Fibroblast of upper back skin (primary cell): ENCODE measurements around the gene SERGEF.

Experiments
- DNase-seq: peaks from one replicate; pipeline ENCODE4 v3.0.0-alpha.2; 2013

The SERGEF gene

GRCh38 chr11:17852246-17852645 is 160.6 kb downstream of the SERGEF start:
- DNase-seq, result peak; percentile 12

- DNase-seq, result no peak
Measured at GRCh38 chr11:17851697-17852096, 161.2 kb downstream of the SERGEF start.

GRCh38 chr11:17850336-17850735 is 162.5 kb downstream of the SERGEF start:
- DNase-seq, result no peak

- DNase-seq, result no peak
Measured at GRCh38 chr11:17848715-17849114, 164.1 kb downstream of the SERGEF start.

- peak; percentile 15 for DNase-seq
Measured at GRCh38 chr11:17846852-17847453, 165.9 kb downstream of the SERGEF start.

- DNase-seq, result peak; percentile 77
Measured at GRCh38 chr11:17845431-17845881, 167.4 kb downstream of the SERGEF start.

- no peak for DNase-seq
Measured at GRCh38 chr11:17840101-17840548, 172.7 kb downstream of the SERGEF start.

- no peak for DNase-seq
Measured at GRCh38 chr11:17839450-17839849, 173.4 kb downstream of the SERGEF start.

GRCh38 chr11:17838102-17838501 is 174.7 kb downstream of the SERGEF start:
- no peak for DNase-seq

GRCh38 chr11:17831883-17832282 is 181.0 kb downstream of the SERGEF start:
- DNase-seq, result no peak

- no peak for DNase-seq
Measured at GRCh38 chr11:17831228-17831627, 181.6 kb downstream of the SERGEF start.

GRCh38 chr11:17828311-17828751 is 184.5 kb downstream of the SERGEF start:
- peak; percentile 78 for DNase-seq

GRCh38 chr11:17827006-17827405 is 185.8 kb downstream of the SERGEF start:
- DNase-seq, result no peak

- no peak for DNase-seq
Measured at GRCh38 chr11:17822401-17822781, 190.5 kb downstream of the SERGEF start.

GRCh38 chr11:17821648-17822400 is 191.0 kb downstream of the SERGEF start:
- peak; percentile 63 for DNase-seq

GRCh38 chr11:17816232-17816931 is 196.5 kb downstream of the SERGEF start:
- DNase-seq, result no peak

- no peak for DNase-seq
Measured at GRCh38 chr11:17814546-17814945, 198.3 kb downstream of the SERGEF start.

- DNase-seq, result peak; percentile 27
Measured at GRCh38 chr11:17813391-17814059, 199.3 kb downstream of the SERGEF start.

- DNase-seq, result no peak
Measured at GRCh38 chr11:17812865-17813187, 200.0 kb downstream of the SERGEF start.

GRCh38 chr11:17812091-17812864 is 200.6 kb downstream of the SERGEF start:
- DNase-seq, result no peak

- DNase-seq, result no peak
Measured at GRCh38 chr11:17811352-17811751, 201.5 kb downstream of the SERGEF start.

GRCh38 chr11:17810746-17811145 is 202.1 kb downstream of the SERGEF start:
- DNase-seq, result peak; percentile 43

- DNase-seq, result no peak
Measured at GRCh38 chr11:17810041-17810440, 202.8 kb downstream of the SERGEF start.
